ENCODE results near the gene TMEM41A. TPM values are rescaled to one million over a fixed set of nuclear protein-coding genes. Genes with fewer than 3 reads are reported as not detected.

Gene TMEM41A
- total RNA-seq, 1 experiment from 2014 or later = 29.9 TPM

- H3K36me3 ChIP-seq (ENCODE audit: insufficient read depth, low read length, poor library complexity, severe bottlenecking) = no peaks in the 10 kb centered on the region
- no peak overlapping the region for H3K27ac ChIP-seq (ENCODE audit: low read depth, low read length, poor library complexity, severe bottlenecking)
- POLR2A ChIA-PET (ENCODE audit: low non-redundant PET) = no interaction called here
- H3K4me3 ChIP-seq (ENCODE audit: low read depth, low read length, poor library complexity, severe bottlenecking) = no peak overlapping the region
- no TSS peak for BruUV-seq (replicated peaks)
- intact Hi-C loops (cut with micrococcal nuclease; ENCODE audit: unreplicated experiment) = no loop called here
- no peaks in the 10 kb centered on the region for H3K9me3 ChIP-seq (ENCODE audit: low read depth, low read length, poor library complexity, severe bottlenecking)
- no peaks in the 10 kb centered on the region for H3K27me3 ChIP-seq (replicated peaks; ENCODE audit: insufficient read depth, low read depth, low read length, poor library complexity)
- DNase-seq (ENCODE audit: low spot score) = no peak
- TF ChIP-seq, protein P1, sequence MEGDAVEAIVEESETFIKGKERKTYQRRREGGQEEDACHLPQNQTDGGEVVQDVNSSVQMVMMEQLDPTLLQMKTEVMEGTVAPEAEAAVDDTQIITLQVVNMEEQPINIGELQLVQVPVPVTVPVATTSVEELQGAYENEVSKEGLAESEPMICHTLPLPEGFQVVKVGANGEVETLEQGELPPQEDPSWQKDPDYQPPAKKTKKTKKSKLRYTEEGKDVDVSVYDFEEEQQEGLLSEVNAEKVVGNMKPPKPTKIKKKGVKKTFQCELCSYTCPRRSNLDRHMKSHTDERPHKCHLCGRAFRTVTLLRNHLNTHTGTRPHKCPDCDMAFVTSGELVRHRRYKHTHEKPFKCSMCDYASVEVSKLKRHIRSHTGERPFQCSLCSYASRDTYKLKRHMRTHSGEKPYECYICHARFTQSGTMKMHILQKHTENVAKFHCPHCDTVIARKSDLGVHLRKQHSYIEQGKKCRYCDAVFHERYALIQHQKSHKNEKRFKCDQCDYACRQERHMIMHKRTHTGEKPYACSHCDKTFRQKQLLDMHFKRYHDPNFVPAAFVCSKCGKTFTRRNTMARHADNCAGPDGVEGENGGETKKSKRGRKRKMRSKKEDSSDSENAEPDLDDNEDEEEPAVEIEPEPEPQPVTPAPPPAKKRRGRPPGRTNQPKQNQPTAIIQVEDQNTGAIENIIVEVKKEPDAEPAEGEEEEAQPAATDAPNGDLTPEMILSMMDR (conservative IDR thresholded peaks at IDR 0.05; ENCODE audit: low read depth, low read length) = no peak
- TF ChIP-seq EZH2 (IDR thresholded peaks at IDR 0.05; ENCODE audit: borderline replicate concordance, low read depth, low read length, poor library complexity, severe bottlenecking) = no peak
- CTCF ChIA-PET = no interaction called here
- H3K4me1 ChIP-seq (ENCODE audit: insufficient read depth, low read length, poor library complexity, severe bottlenecking) = no peaks in the 10 kb centered on the region
Observed at GRCh38 chr3:185521349-185522138, 22.7 kb upstream of the TMEM41A start.

DNA sequence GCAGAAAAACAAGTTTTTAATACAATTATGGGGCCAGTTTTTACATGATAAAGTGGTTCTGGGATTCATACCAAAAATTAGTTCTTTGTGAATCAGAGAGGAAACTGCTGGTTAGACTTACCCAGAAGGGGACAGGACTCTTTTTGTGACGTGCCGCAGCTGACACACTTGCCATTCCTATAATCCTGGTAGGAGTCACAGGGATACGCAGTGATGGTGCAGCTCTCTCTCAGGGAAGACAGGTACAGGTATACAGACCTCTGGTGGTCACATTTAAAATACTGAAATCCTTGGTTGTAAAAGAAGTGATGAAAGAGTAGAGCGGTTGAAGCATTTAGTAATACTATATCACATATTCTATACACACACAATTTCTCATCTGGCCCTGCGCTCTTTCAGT is 20.2 kb upstream of the TMEM41A start:
- Histone ChIP-seq H3K4me3 (ENCODE audit: low read depth, low read length, poor library complexity, severe bottlenecking) (no peak overlapping the region), H3K27ac (ENCODE audit: low read depth, low read length, poor library complexity, severe bottlenecking) (no peak overlapping the region), H3K36me3 (ENCODE audit: insufficient read depth, low read length, poor library complexity, severe bottlenecking) (no peaks in the 10 kb centered on the region), H3K4me1 (ENCODE audit: insufficient read depth, low read length, poor library complexity, severe bottlenecking) (no peaks in the 10 kb centered on the region), H3K27me3 (replicated peaks; ENCODE audit: insufficient read depth, low read depth, low read length, poor library complexity) (no peaks in the 10 kb centered on the region), H3K9me3 (ENCODE audit: low read depth, low read length, poor library complexity, severe bottlenecking) (no peaks in the 10 kb centered on the region)
- CTCF ChIA-PET = no interaction called here
- TF ChIP-seq, protein P1 (conservative IDR thresholded peaks at IDR 0.05; ENCODE audit: low read depth, low read length) = no peak
- TF ChIP-seq EZH2 (IDR thresholded peaks at IDR 0.05; ENCODE audit: borderline replicate concordance, low read depth, low read length, poor library complexity, severe bottlenecking) = no peak
- DNase-seq (ENCODE audit: low spot score) = no peak
- POLR2A ChIA-PET (ENCODE audit: low non-redundant PET) = no interaction called here
- no TSS peak for BruUV-seq (replicated peaks)
- intact Hi-C loops (cut with micrococcal nuclease; ENCODE audit: unreplicated experiment) = no loop called here

- POLR2A ChIA-PET (ENCODE audit: low non-redundant PET) = no interaction called here
- intact Hi-C loops (cut with micrococcal nuclease; ENCODE audit: unreplicated experiment) = no loop called here
- no peak for TF ChIP-seq EZH2 (IDR thresholded peaks at IDR 0.05; ENCODE audit: borderline replicate concordance, low read depth, low read length, poor library complexity, severe bottlenecking)
- TF ChIP-seq, protein P1 (conservative IDR thresholded peaks at IDR 0.05; ENCODE audit: low read depth, low read length) = no peak
Observed at GRCh38 chr3:185517387-185518130, 18.7 kb upstream of the TMEM41A start.

More at GRCh38 chr3:185517387-185518130, 18.7 kb upstream of the TMEM41A start:
- CTCF ChIA-PET = no interaction called here
- no TSS peak for BruUV-seq (replicated peaks)
- Histone ChIP-seq H3K9me3 (ENCODE audit: low read depth, low read length, poor library complexity, severe bottlenecking) (no peaks in the 10 kb centered on the region), H3K27ac (ENCODE audit: low read depth, low read length, poor library complexity, severe bottlenecking) (no peak overlapping the region), H3K36me3 (ENCODE audit: insufficient read depth, low read length, poor library complexity, severe bottlenecking) (no peaks in the 10 kb centered on the region), H3K4me1 (ENCODE audit: insufficient read depth, low read length, poor library complexity, severe bottlenecking) (no peaks in the 10 kb centered on the region), H3K27me3 (replicated peaks; ENCODE audit: insufficient read depth, low read depth, low read length, poor library complexity) (no peaks in the 10 kb centered on the region), H3K4me3 (ENCODE audit: low read depth, low read length, poor library complexity, severe bottlenecking) (no peak overlapping the region)
- DNase-seq (ENCODE audit: low spot score) = no peak
